Effector CD4-positive, alpha-beta T cell (primary cell): ENCODE measurements around the gene NOSIP.
A peak's percentile ranks its signal among the peaks of the same experiment; 100 is the strongest.
"Not testable (repeated sequence)": the region's sequence is repeated elsewhere in the genome, so short reads cannot be mapped to it uniquely, and the experiment has no call there.

Experiments
- DNase-seq: peaks from one replicate; pipeline ENCODE4 v3.0.0-alpha.2; 2020
- total RNA-seq: gene quantifications from one replicate; lab custom pipeline; 2026; lab: John Stamatoyannopoulos, UW

The NOSIP gene, protein sequence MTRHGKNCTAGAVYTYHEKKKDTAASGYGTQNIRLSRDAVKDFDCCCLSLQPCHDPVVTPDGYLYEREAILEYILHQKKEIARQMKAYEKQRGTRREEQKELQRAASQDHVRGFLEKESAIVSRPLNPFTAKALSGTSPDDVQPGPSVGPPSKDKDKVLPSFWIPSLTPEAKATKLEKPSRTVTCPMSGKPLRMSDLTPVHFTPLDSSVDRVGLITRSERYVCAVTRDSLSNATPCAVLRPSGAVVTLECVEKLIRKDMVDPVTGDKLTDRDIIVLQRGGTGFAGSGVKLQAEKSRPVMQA
- 120 reads per million, percentile 86 among the genes with 10 or more reads in this experiment for total RNA-seq

GRCh38 chr19:49580264-49581006, at the start of gene NOSIP:
NOSIP (minus strand) TSS chr19:49580556; CDS start chr19:49560691, 19,865 bp downstream.
- DNase-seq, result peak; percentile 94

- DNase-seq, result no peak
These were observed 49.3 kb upstream of the NOSIP start for GRCh38 chr19:49629659-49630058.

GRCh38 chr19:49626226-49626625, 45.9 kb upstream of the NOSIP start:
- no peak for DNase-seq

DNA sequence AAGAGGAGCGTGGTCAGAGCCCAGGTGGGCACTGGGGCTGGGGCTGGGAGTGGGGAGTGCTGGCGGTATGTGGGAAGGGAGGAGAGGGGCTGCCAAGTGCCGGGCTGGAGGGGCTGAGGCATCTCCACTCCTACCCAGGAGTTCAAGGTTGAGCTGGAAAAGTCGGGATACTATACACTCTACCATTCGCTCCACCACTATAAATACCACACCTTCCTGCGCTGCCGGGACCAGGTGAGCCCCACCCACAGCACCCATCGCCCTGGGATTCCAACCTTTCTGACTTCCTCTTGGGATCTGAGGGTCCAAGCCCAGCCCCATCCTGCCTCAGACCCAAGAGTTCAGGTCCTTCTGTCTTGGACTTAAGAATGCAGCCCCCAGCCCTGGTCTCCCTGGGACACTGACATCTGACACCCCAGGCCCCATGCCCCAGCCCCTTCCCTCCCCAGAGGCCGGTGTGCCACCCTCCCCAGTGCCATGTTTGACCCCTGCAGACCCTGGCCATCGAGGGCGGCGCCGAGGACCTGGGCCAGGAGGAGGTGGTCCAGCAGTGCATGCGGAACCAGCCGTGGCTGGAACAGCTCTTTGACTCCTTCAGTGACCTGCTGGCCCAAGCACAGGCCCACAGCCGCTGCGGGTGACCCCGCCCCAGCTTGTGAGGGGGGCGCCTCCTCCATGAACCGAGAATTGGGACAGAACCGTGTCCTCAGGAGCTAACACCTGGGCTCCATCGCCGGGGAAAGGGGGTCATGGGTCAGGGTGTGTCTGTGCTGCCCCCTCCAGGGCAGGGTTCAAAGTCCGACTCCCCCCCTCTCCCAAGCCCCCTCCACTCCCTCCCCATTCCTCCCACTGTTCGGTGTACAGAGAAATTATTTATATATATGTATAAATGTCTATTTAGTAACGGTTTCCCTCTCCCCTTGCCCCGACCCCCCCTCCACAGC, 44.9 kb upstream of the NOSIP start:
- DNase-seq, result no peak

GRCh38 chr19:49617860-49618259, 37.5 kb upstream of the NOSIP start:
- DNase-seq, result not testable (repeated sequence)

GRCh38 chr19:49616945-49617344, 36.6 kb upstream of the NOSIP start:
- no peak for DNase-seq

DNA sequence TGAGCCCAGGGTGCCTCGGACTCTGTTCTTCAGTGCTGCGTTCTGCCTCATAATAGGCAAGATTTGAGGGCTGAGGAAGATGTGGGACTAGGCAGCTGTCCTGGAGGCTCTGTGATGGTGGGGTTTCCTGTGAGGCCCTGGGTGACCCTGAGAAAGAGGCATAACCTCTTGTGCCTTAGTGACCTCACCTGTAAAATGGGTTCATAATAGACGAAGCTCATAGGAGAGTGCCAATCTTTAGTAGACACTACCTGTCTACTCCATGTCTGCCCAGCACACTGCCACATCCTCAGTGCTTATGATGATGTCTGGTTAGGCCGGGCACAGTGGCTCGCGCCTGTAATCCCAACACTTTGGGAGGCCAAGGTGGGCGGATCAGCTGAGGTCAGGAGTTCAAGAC, 36.2 kb upstream of the NOSIP start:
- no peak for DNase-seq

GRCh38 chr19:49615861-49616260, 35.5 kb upstream of the NOSIP start:
- no peak for DNase-seq

DNA sequence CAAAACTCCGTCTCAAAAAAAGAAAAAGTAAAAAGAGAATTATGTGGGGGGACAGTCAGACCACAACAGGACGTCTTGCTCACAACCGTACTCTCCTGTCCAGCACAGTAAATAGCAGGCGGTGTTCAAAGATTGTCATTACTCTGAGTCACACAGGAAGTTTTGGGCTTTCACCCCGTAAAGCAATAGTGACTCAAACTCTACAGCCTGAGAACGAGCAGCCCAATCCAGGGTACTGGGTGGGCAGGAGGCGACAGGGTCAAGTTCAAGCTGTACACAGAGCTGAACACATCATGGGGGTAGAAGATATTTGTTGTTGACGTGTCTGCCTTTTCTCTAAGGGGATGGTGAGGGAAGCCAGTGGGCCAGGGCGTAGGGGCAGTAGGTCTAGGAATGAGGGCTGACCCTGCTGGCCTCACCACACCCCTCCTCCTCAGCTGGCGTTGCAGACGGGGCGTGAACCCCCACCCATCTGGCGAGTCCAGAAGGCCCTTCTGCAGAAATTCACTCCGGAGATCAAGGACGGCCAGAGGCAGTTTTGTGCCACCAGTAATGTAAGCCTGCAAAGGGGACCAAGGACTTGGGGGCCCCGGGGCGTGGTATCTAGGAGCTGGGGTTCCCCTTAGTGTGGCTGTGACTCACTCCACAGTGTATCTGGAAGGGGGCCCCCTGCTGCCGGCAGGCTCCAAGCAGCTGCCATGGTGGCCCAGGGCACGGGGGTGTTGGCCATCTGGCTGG, 33.9 kb upstream of the NOSIP start:
- DNase-seq, result no peak

DNA sequence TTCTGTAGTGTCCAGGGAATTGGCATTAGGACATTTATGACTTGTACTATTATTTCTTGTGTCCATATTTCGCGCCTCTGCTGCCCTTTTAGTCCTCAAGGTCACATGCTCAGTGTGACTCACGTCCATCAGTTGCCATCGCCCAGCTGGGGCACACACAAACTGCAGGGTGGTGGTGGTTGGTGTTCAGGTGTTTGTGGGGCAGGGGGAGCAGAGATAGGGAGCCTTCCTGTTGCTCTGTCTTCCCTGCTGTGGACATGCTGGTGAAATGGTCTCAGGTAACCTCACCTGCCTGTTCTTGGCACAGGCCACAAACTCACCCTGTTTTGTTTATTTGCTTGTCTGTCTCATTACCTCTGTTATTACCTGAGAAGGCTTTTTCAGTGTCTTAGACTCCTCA, 33.0 kb upstream of the NOSIP start:
- DNase-seq, result no peak

- no peak for DNase-seq
These were observed 29.2 kb upstream of the NOSIP start for GRCh38 chr19:49609499-49610092.

- DNase-seq, result no peak
These were observed 25.2 kb upstream of the NOSIP start for GRCh38 chr19:49605605-49606004.

GRCh38 chr19:49602806-49603205, 22.4 kb upstream of the NOSIP start:
- DNase-seq, result no peak

- no peak for DNase-seq
These were observed 21.2 kb upstream of the NOSIP start for GRCh38 chr19:49601482-49602038.

GRCh38 chr19:49599378-49600295, 19.3 kb upstream of the NOSIP start:
- DNase-seq, result no peak

DNA sequence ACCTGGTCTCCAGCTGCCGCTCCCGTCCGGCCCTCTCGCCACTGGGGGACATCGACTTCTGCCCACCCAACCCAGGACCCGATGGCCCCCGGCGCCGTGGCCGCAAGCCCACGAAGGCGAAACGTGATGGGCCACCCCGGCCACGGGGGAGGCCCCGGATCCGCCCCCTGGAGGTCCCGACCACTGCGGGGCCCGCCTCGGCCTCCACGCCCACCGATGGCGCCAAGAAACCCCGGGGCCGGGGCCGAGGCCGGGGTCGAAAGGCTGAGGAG, 17.3 kb upstream of the NOSIP start:
- no peak for DNase-seq

GRCh38 chr19:49596954-49597702, 16.8 kb upstream of the NOSIP start:
- DNase-seq, result no peak

- no peak for DNase-seq
These were observed 16.1 kb upstream of the NOSIP start for GRCh38 chr19:49596407-49596806.

GRCh38 chr19:49595819-49596404, 15.6 kb upstream of the NOSIP start:
- no peak for DNase-seq
